Stimulated activated CD8-positive, alpha-beta memory T cell treated with anti-CD3 and anti-CD28 coated beads, Interleukin-12 subunit alpha, Interleukin-12 subunit beta, amount 100 ng/mL, for 24 hours (primary cell): Measurements from ENCODE around the gene CNTN4.
"Not testable (repeated sequence)": the region's sequence is repeated elsewhere in the genome, so short reads cannot be mapped to it uniquely, and the experiment has no call there.

Source experiments
- DNase-seq: peaks from one replicate; pipeline ENCODE4 v3.0.0-alpha.2; 2020; ENCODE audit errors: extremely low read depth

CNTN4 gene

GRCh38 chr3:2516762-2517441, 418.2 kb downstream of the CNTN4 start:
- DNase-seq, result no peak

GRCh38 chr3:2517500-2518172, 419.0 kb downstream of the CNTN4 start:
- no peak for DNase-seq

GRCh38 chr3:2523281-2523836, 424.7 kb downstream of the CNTN4 start:
- no peak for DNase-seq

GRCh38 chr3:2525968-2526367, 427.3 kb downstream of the CNTN4 start:
- DNase-seq, result no peak

DNA sequence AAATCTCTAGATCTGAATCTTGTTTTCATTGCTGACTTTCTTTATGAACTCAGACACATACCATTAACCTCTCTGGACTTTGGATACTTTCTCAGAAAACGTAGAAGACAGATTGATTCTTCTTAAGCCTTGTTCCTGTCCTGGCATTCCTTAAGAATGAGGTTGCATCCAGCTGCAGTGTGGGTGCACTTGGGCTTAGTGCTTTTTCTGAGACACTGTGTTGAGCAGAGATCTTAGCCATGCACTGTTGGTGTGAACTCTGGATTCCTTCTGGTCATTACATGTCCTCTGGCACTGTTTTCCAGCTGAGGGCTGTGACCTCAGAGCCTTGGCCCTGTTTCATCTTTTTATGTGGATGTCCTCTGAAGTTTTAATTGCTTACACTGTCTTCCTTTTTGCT, 428.3 kb downstream of the CNTN4 start:
- DNase-seq, result no peak

- DNase-seq, result not testable (repeated sequence)
These were observed 428.7 kb downstream of the CNTN4 start for GRCh38 chr3:2527328-2527727.

DNA sequence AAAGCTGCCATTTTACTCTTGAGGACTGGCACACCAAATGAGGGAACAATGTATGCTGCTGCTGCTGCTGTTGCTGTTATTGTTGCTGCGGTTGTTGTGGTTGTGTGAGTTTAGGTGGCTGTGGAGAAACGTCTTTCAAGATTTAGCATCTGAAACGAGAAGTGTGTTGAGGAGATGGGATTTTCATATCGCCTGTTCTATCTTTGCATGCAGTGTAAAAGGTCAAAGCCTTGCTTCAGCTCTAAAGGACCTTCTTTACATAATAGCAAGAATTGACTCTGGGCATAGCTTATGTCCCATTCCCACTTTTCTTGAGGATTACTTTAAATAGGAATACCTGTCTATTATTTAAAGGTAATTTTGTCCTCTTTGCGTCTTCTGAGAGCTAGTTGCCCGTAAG, 436.1 kb downstream of the CNTN4 start:
- not testable (repeated sequence) for DNase-seq

DNA sequence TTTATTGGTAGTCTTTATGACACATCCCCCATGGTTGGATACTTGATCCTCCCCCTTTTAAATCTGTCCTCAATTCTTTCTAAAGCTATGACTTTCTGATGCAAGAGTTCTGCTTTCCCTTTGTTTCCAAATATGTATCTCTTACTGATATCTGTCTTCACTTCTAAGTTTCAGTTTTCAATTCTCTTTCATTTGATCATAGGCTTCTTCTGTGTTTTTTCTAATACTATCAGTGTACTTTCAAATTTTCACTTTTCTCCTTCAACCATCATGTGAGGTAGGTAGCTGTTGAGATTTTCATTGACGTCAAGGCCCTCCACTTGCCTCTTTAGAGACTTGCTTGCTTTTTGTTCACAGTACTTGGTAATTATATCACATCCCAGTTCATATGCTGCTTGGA, 436.5 kb downstream of the CNTN4 start:
- DNase-seq, result no peak

DNA sequence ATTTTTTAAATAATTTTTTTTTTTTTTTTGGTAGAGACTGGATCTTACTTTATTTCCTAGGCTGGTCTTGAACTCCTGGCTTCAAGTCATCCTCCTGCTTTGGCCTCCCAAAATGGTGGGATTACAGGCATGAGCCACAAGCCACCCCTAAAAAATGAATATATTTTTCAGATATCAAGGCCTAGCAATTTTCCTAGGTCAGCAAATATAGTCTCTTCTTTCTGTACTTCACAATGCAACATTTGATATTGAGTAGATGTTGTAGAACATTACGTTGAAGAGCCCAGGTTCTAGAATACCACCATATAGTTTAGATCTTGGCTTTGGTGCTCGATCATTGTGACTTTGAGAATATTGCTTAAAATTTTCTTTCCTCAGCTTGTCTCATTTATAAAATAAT, 437.9 kb downstream of the CNTN4 start:
- DNase-seq, result no peak

DNA sequence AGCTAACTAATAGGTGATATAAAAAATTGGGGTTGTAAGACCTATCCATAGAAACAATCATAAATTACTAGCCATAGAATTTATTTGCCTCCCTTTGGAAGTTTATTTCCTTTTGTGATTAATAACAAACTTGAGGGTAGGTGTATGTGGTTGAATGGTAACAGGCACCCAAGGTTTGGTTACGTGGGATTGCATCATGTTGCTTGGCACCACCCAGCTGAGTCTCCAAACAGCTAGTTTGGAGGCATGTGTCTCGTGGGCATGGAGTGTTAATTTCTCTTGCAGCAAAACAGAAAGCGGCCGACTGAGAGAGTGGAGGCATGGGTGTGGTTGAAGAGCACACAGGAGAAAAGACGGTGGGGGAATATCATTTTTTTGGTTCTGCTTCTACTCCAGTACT, 441.4 kb downstream of the CNTN4 start:
- DNase-seq, result no peak

- DNase-seq, result no peak
These were observed 444.6 kb downstream of the CNTN4 start for GRCh38 chr3:2543247-2543646.

- no peak for DNase-seq
These were observed 445.5 kb downstream of the CNTN4 start for GRCh38 chr3:2544212-2544611.

DNA sequence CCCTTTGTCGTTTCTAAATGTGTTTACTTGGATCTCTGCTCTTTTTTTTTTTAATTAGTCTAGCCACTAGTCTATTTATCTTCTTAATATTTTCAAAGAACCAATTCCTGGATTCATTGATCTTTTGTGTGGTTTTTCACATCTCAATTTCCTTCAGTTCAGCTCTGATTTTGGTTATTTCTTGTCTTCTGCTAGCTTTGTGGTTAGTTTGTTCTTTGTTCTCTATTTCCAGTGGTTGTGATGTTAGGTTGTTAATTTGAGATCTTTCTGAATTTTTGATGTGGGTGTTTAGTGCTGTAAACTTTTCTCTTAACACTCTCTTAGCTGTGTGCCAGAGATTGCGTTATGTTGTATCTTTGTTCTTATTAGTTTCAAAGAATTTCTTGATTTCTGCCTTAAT, 446.1 kb downstream of the CNTN4 start:
- DNase-seq, result no peak

DNA sequence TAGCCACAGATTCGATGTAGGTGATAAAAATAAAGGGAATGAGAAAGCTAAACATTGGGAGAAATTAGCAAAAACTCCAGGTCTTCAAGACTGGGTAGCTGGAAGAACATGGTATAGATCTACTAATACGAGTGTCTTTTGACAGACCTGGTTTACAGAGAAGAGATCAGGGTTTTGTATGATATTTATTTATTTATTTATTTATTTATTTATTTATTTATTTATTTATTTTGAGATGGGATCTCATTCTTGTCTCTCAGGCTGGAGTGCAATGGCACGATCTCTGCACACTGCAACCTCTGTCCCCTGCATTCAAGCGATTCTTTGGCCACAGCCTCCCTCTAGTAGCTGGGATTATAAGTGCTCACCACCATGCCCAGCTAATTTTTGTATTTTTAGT, 448.4 kb downstream of the CNTN4 start:
- DNase-seq, result no peak

- no peak for DNase-seq
These were observed 456.0 kb downstream of the CNTN4 start for GRCh38 chr3:2554656-2555055.

DNA sequence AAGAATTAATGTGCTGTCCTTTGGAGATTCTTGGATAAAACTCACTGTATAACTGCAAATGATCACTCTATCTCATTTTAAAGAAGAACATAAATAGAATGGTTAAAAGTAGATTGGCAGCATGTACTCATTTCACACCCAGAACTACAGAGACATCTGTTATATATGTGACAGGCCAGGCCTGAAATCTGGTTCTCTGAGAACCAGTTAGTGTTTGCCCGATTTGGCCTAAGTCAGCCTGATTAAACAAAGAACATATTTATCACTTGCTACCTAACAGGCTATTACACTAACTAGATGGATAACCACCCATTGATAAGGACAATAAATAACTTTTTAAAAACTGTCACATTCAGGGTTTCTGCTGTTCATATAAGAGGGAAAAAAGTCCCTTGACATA, 460.1 kb downstream of the CNTN4 start:
- no peak for DNase-seq

GRCh38 chr3:2567451-2567850, 468.8 kb downstream of the CNTN4 start:
- no peak for DNase-seq

DNA sequence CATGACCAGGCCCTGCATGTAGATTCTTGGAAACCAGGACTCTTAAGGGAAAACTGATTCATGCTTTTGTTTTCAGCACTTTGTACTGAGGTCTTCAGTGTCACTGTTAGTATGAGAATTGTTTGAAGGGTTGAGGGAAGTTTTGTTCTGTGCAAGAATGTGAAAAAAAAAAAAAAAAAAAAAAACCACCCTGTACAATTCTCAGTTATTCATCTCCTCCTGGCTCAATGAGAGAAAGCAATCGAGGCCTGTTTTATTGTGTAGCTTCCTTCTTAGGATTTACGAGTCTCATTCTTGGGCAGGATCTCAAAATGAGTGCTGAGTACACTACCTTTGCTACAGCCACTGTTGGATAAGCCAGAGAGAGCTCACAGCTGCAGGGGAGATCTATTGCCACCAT, 469.5 kb downstream of the CNTN4 start:
- no peak for DNase-seq

- DNase-seq, result no peak
These were observed 470.3 kb downstream of the CNTN4 start for GRCh38 chr3:2568929-2569328.

GRCh38 chr3:2577571-2577970, 478.9 kb downstream of the CNTN4 start:
- no peak for DNase-seq

DNA sequence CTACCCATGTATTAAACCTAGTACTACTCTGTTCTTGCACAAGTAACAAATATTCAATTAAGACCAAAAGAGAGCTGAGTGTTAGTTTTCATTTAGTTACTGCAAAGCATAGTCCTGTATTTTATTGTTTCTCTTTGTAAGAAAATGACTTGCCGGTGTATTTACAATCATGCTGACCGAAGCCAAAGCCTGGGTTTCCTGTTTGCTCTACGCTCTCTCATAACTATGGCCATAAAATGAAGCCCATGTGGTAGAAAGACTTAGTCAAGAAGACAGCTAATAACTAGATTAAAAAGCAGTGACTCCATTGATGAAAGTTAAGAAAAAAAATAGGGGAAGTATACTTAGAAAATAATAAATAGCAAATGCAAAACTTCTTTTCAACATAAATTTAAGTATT, 479.9 kb downstream of the CNTN4 start:
- DNase-seq, result no peak

- DNase-seq, result no peak
These were observed 480.5 kb downstream of the CNTN4 start for GRCh38 chr3:2579206-2579605.

DNA sequence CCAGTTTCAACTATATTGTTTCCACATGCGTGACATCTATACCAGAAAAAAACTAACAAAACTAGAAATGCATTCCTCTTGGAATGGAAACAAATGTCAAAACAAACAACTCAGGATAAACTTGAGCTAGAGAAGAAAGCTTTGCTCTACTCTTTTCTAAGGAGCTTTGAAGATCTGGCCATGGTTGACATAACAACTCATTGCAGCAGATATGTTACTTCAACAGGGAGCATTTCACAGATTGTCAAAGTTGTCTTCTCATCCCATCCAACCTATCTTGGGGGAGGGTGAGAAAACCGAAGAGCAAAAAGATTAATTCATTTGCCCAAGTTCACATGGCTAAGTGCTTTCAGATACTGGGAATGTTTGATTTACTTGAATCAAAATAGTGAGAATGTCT, 484.4 kb downstream of the CNTN4 start:
- no peak for DNase-seq
